SK-N-SH (cell line): Measurements from ENCODE around the gene MCTP2. TPM values are rescaled to one million over a fixed set of nuclear protein-coding genes. Genes with fewer than 3 reads are reported as not detected.

Experiments
- CTCF ChIA-PET: fragments of 300-600, 350-600 bp; formaldehyde crosslinking; extraction: SDS; loops from one replicate; lab custom pipeline; 2021; lab: Yijun Ruan, JAX
- POLR2A ChIA-PET: fragments of 350-600 bp; sonication (Branson Sonifier 250); formaldehyde crosslinking; extraction: SDS; loops from one replicate; lab custom pipeline; 2020; ENCODE audit warnings: antibody characterized with exemption, inconsistent platforms; lab: Yijun Ruan, JAX
- DNase-seq: peaks from one replicate; pipeline ENCODE4 v3.0.0; 2012
- H2AFZ ChIP-seq: fragments of 200-600 bp; sonication (generic); 2 replicates; pipeline ENCODE4 v1.8.1; 2016; ENCODE audit warnings: antibody characterized with exemption, mild to moderate bottlenecking, low read depth
- H3F3A ChIP-seq: fragments of 200-600 bp; sonication (generic); replicated peaks from 2 replicates; pipeline ENCODE3; 2016; ENCODE audit warnings: antibody characterized with exemption, mild to moderate bottlenecking; ENCODE audit not compliant: insufficient read depth
- H3K27ac ChIP-seq, 2 experiments: fragments of 200-500 bp in 1 of 2; fragments of 200-600 bp in 1 of 2; sonication (Bioruptor generic) in 1 of 2; sonication (generic), shearing (Covaris generic) in 1 of 2; 2 replicates each; pipeline versions ENCODE4 v1.5.1 to v1.6.1; 2014 to 2016; ENCODE audit warnings: low read depth in 2 of 2, inconsistent platforms in 1 of 2, low read length in 1 of 2, mild to moderate bottlenecking in 1 of 2, mixed read lengths in 1 of 2
- H3K27me3 ChIP-seq: fragments of 200-600 bp; sonication (generic), shearing (Covaris generic); 2 replicates; pipeline ENCODE4 v1.6.1; 2016; ENCODE audit warnings: mixed run types; ENCODE audit not compliant: insufficient read depth
- H3K36me3 ChIP-seq, 2 experiments: fragments of 200-500 bp in 1 of 2; fragments of 200-600 bp in 1 of 2; sonication (Bioruptor generic) in 1 of 2; sonication (generic) in 1 of 2; replicated peaks in 1 of 2; 2 replicates each; pipeline versions ENCODE3 to v1.5.1; 2014 to 2016; ENCODE audit warnings: low read length in 1 of 2, mild to moderate bottlenecking in 1 of 2; ENCODE audit not compliant: insufficient read depth in 2 of 2, control insufficient read depth in 1 of 2
- H3K4me1 ChIP-seq, 2 experiments: fragments of 200-500 bp in 1 of 2; fragments of 200-600 bp in 1 of 2; sonication (Bioruptor generic) in 1 of 2; sonication (generic), shearing (Covaris generic) in 1 of 2; 2 replicates each; pipeline versions ENCODE4 v1.5.1 to v1.6.1; 2014 to 2016; ENCODE audit warnings: low read depth in 1 of 2, low read length in 1 of 2, mixed run types in 1 of 2; ENCODE audit not compliant: insufficient read depth in 2 of 2, control insufficient read depth in 1 of 2
- H3K4me2 ChIP-seq: fragments of 200-600 bp; sonication (generic), shearing (Covaris generic); 2 replicates; pipeline ENCODE4 v1.6.1; 2017; ENCODE audit warnings: mixed run types
- H3K4me3 ChIP-seq, 2 experiments: fragments of 200-500 bp in 1 of 2; fragments of 200-600 bp in 1 of 2; sonication (Bioruptor generic) in 1 of 2; sonication (generic), shearing (Covaris generic) in 1 of 2; 2 replicates each; pipeline versions ENCODE4 v1.5.1 to v1.8.1; 2014 to 2016; ENCODE audit warnings: low read depth in 2 of 2, inconsistent platforms in 1 of 2, low read length in 1 of 2, mild to moderate bottlenecking in 1 of 2, mixed read lengths in 1 of 2, moderate library complexity in 1 of 2
- H3K79me2 ChIP-seq: fragments of 200-600 bp; sonication (generic); 2 replicates; pipeline ENCODE4 v1.8.1; 2017; ENCODE audit warnings: mild to moderate bottlenecking; ENCODE audit not compliant: insufficient read depth
- H3K9ac ChIP-seq: fragments of 200-600 bp; sonication (generic); 2 replicates; pipeline ENCODE4 v1.6.1; 2017; ENCODE audit warnings: mixed run types
- H3K9me2 ChIP-seq: fragments of 200-600 bp; sonication (generic); 2 replicates; pipeline ENCODE4 v1.6.1; 2017; ENCODE audit warnings: mixed run types
- H3K9me3 ChIP-seq: fragments of 200-600 bp; sonication (generic); 2 replicates; pipeline ENCODE4 v1.6.1; 2017; ENCODE audit warnings: mixed run types, mild to moderate bottlenecking, moderate library complexity
- H4K20me1 ChIP-seq: fragments of 200-600 bp; sonication (generic); 2 replicates; pipeline ENCODE4 v1.6.1; 2017; ENCODE audit warnings: mild to moderate bottlenecking, mixed run types; ENCODE audit not compliant: insufficient read depth
- FOXM1 ChIP-seq: IDR thresholded peaks from 2 replicates; pipeline ENCODE4 v1.4.0; 2012; ENCODE audit warnings: low read depth, mild to moderate bottlenecking
- JUND ChIP-seq: IDR thresholded peaks from 2 replicates; pipeline ENCODE4 v1.4.0; 2012
- NFIC ChIP-seq: IDR thresholded peaks from 2 replicates; pipeline ENCODE4 v1.4.0; 2012; ENCODE audit warnings: borderline replicate concordance
- TEAD4 ChIP-seq: IDR thresholded peaks from 2 replicates; pipeline ENCODE4 v1.4.0; 2012; ENCODE audit warnings: mild to moderate bottlenecking, borderline replicate concordance; ENCODE audit not compliant: insufficient read depth
- WGBS: methylation state at CpG from one replicate; pipeline ENCODE4 v1.1.6; 2017; ENCODE audit warnings: low lambda C conversion rate; 5-methylcytosine and 5-hydroxymethylcytosine counted together
- polyA plus RNA-seq, 3 experiments: library from polyadenylated mRNA; depleted of rRNA; stranded (reverse); fragments of >200 nt; gene quantifications; 2 replicates each; pipeline ENCODE4 v1.2.3, GENCODE V29; 2012
- TF ChIP-seq, protein P1 (sequence below): fragments of 150-350 bp; IDR thresholded peaks from 2 replicates; pipeline ENCODE4 v1.6.1; 2016; ENCODE audit warnings: mild to moderate bottlenecking, low read depth, low read length
- TF ChIP-seq, protein P2 (sequence below): fragments of 200-600 bp; sonication (generic); IDR thresholded peaks from 2 replicates; pipeline ENCODE4 v1.6.1; 2017; ENCODE audit warnings: antibody characterized with exemption, mild to moderate bottlenecking, moderate library complexity
- TF ChIP-seq, protein P3 (sequence below): IDR thresholded peaks from 2 replicates; pipeline ENCODE4 v1.6.1; 2012; ENCODE audit warnings: mild to moderate bottlenecking, low read depth, low read length, moderate library complexity
- TF ChIP-seq, protein P4 (sequence below): IDR thresholded peaks from 2 replicates; pipeline ENCODE4 v1.4.0; 2012; ENCODE audit warnings: low read depth

Gene MCTP2
- polyA plus RNA-seq, 1 of the 3 experiments (the other 2 are of a cell fraction) = 0.26 TPM

DNA sequence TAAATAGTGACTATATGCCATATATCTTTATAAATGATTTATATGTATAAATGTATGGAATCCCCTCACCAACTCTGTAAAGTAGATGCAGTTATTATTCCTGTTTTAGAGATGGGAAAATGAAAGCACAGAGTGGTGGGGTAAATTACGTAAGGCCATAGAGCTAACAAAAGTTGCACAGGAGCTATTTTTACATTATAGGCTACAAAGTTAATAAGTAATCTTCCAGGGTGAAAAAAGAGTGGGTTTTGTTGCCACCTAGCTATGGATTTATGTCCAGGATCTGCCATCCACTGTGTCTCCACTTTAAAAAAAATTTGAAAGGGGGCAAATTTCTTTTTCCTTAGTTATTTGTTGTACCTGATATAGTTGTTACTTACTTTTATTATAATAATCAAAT lies 235.7 kb downstream of the MCTP2 start (continued):
- TF ChIP-seq, protein P1, sequence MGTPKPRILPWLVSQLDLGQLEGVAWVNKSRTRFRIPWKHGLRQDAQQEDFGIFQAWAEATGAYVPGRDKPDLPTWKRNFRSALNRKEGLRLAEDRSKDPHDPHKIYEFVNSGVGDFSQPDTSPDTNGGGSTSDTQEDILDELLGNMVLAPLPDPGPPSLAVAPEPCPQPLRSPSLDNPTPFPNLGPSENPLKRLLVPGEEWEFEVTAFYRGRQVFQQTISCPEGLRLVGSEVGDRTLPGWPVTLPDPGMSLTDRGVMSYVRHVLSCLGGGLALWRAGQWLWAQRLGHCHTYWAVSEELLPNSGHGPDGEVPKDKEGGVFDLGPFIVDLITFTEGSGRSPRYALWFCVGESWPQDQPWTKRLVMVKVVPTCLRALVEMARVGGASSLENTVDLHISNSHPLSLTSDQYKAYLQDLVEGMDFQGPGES = no peak
- TF ChIP-seq JUND = no peak

DNA sequence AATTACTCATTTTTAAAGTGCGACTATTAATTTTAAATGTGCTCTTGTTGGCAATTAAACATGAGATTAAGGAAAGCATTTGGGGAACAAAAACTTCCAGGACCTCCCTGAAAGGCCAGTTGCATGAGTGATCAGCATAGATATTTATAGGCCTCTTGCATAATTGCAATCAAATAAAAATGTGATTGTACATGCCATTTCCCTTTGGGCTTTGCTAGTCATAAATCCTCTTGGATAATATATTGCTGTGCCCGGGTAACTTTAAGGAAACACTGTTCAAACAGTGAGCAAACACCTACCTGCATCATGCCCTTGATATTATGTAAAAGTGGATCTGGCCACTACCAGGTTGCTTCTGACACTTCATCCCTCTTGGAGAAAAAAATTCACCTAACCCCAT lies 239.1 kb downstream of the MCTP2 start:
- H3F3A ChIP-seq = no peaks in the 10 kb centered on the region
- no peak overlapping the region for H3K27ac ChIP-seq
- no peak overlapping the region for H2AFZ ChIP-seq
- H3K79me2 ChIP-seq = no peaks in the 10 kb centered on the region
- no peaks in the 10 kb centered on the region; a peak in 1 of 4 replicates for H3K4me1 ChIP-seq
- no peaks in the 10 kb centered on the region for H3K9me2 ChIP-seq
- no peak for TF ChIP-seq NFIC
- TF ChIP-seq, protein P2, sequence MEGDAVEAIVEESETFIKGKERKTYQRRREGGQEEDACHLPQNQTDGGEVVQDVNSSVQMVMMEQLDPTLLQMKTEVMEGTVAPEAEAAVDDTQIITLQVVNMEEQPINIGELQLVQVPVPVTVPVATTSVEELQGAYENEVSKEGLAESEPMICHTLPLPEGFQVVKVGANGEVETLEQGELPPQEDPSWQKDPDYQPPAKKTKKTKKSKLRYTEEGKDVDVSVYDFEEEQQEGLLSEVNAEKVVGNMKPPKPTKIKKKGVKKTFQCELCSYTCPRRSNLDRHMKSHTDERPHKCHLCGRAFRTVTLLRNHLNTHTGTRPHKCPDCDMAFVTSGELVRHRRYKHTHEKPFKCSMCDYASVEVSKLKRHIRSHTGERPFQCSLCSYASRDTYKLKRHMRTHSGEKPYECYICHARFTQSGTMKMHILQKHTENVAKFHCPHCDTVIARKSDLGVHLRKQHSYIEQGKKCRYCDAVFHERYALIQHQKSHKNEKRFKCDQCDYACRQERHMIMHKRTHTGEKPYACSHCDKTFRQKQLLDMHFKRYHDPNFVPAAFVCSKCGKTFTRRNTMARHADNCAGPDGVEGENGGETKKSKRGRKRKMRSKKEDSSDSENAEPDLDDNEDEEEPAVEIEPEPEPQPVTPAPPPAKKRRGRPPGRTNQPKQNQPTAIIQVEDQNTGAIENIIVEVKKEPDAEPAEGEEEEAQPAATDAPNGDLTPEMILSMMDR = no peak
- TF ChIP-seq, protein P3, sequence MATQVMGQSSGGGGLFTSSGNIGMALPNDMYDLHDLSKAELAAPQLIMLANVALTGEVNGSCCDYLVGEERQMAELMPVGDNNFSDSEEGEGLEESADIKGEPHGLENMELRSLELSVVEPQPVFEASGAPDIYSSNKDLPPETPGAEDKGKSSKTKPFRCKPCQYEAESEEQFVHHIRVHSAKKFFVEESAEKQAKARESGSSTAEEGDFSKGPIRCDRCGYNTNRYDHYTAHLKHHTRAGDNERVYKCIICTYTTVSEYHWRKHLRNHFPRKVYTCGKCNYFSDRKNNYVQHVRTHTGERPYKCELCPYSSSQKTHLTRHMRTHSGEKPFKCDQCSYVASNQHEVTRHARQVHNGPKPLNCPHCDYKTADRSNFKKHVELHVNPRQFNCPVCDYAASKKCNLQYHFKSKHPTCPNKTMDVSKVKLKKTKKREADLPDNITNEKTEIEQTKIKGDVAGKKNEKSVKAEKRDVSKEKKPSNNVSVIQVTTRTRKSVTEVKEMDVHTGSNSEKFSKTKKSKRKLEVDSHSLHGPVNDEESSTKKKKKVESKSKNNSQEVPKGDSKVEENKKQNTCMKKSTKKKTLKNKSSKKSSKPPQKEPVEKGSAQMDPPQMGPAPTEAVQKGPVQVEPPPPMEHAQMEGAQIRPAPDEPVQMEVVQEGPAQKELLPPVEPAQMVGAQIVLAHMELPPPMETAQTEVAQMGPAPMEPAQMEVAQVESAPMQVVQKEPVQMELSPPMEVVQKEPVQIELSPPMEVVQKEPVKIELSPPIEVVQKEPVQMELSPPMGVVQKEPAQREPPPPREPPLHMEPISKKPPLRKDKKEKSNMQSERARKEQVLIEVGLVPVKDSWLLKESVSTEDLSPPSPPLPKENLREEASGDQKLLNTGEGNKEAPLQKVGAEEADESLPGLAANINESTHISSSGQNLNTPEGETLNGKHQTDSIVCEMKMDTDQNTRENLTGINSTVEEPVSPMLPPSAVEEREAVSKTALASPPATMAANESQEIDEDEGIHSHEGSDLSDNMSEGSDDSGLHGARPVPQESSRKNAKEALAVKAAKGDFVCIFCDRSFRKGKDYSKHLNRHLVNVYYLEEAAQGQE = no peak
- no peak for TF ChIP-seq FOXM1
- TF ChIP-seq, protein P4, sequence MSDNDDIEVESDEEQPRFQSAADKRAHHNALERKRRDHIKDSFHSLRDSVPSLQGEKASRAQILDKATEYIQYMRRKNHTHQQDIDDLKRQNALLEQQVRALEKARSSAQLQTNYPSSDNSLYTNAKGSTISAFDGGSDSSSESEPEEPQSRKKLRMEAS = no peak
- TF ChIP-seq TEAD4 = no peak
- H4K20me1 ChIP-seq = no peaks in the 10 kb centered on the region
- DNase-seq = no peak
- no peaks in the 10 kb centered on the region for H3K27me3 ChIP-seq
- H3K36me3 ChIP-seq = no peaks in the 10 kb centered on the region
- no peak overlapping the region for H3K9ac ChIP-seq
- CTCF ChIA-PET = no interaction called here
- H3K4me2 ChIP-seq = no peak overlapping the region
- no peak overlapping the region for H3K4me3 ChIP-seq
- POLR2A ChIA-PET = no interaction called here
- 31% methylated on average over 2 of the region's 2 CpGs for WGBS
- peaks cover 3% of the 10 kb centered on the region; the same call in 1 of the 2 replicates for H3K9me3 ChIP-seq
